HCT116 (cell line): ENCODE results near the gene MOB3A. TPM values are rescaled to one million over a fixed set of nuclear protein-coding genes. Genes with fewer than 3 reads are reported as not detected.

Experiments
- ATAC-seq: fragments of 200-7000 bp; cut with Tn5 transposase; 2 replicates; pipeline ENCODE4 v1.9.1; 2020; ENCODE audit warnings: mild to moderate bottlenecking, moderate library complexity
- BruUV-seq: library from RNA; stranded (reverse); fragments of 400-500 nt; replicated peaks from 2 replicates; lab custom pipeline; 2021; lab: Mats Ljungman, UMichigan
- CTCF ChIA-PET: fragments of 300-600 bp; sonication (Branson Sonifier 250); formaldehyde crosslinking; loops from one replicate; lab custom pipeline; 2021; ENCODE audit warnings: antibody characterized with exemption; lab: Charles Lee
- POLR2A ChIA-PET: fragments of 300-600, 350-600 bp; sonication (Branson Sonifier 250); formaldehyde crosslinking; loops from one replicate; lab custom pipeline; 2021; ENCODE audit warnings: antibody characterized with exemption; lab: Charles Lee
- RAD21 ChIA-PET, 2 experiments: fragments of 300-600 bp; sonication (Branson Sonifier 250); formaldehyde crosslinking; loops; one replicate each; lab custom pipeline; 2023; ENCODE audit warnings: low total read pairs in 2 of 2; ENCODE audit not compliant: uncharacterized antibody in 2 of 2, unreplicated experiment in 2 of 2, low non-redundant PET in 1 of 2; lab: Charles Lee
- DNase-seq: peaks from one replicate; pipeline ENCODE4 v3.0.0-alpha.2; 2010; ENCODE audit warnings: low read depth, low spot score
- H2AFZ ChIP-seq: fragments of 200-600 bp; shearing (Covaris generic), sonication (generic); 2 replicates; pipeline ENCODE4 v1.6.1; 2017; ENCODE audit warnings: low read depth, mixed run types, mixed read lengths, antibody characterized with exemption, low read length; ENCODE audit not compliant: poor library complexity, severe bottlenecking
- H3K27ac ChIP-seq: 2 replicates; pipeline ENCODE4 v1.5.1; 2012; ENCODE audit warnings: low read depth, low read length
- H3K27me3 ChIP-seq: fragments of 200-600 bp; sonication (generic); 2 replicates; pipeline ENCODE4 v1.6.1; 2016; ENCODE audit warnings: mixed run types, low read length, mixed read lengths; ENCODE audit not compliant: insufficient read depth
- H3K36me3 ChIP-seq, 2 experiments: fragments of 200-500 bp in 1 of 2; fragments of 200-600 bp in 1 of 2; sonication (Bioruptor generic) in 1 of 2; sonication (generic) in 1 of 2; 2 replicates each; pipeline versions ENCODE4 v1.5.1 to v1.6.1; 2014 to 2016; ENCODE audit warnings: low read length in 2 of 2, inconsistent platforms in 1 of 2, mixed read lengths in 1 of 2, mixed run types in 1 of 2; ENCODE audit not compliant: insufficient read depth in 2 of 2, control insufficient read depth in 1 of 2
- H3K4me1 ChIP-seq, 2 experiments: fragments of 200-600 bp in 1 of 2; sonication (generic) in 1 of 2; 2 replicates each; pipeline versions ENCODE4 v1.5.1 to v1.6.1; 2012 to 2017; ENCODE audit warnings: low read length in 2 of 2, inconsistent platforms in 1 of 2, mild to moderate bottlenecking in 1 of 2, mixed read lengths in 1 of 2, mixed run types in 1 of 2, moderate library complexity in 1 of 2; ENCODE audit not compliant: insufficient read depth in 2 of 2, control insufficient read depth in 1 of 2
- H3K4me2 ChIP-seq: fragments of 200-600 bp; sonication (generic); 2 replicates; pipeline ENCODE4 v1.6.1; 2017; ENCODE audit warnings: mixed run types, low read length, mixed read lengths
- H3K4me3 ChIP-seq, 2 experiments: fragments of 200-600 bp in 1 of 2; sonication (generic) in 1 of 2; replicated peaks in 1 of 2; 2 replicates each; pipeline ENCODE4 v1.5.1; 2011 to 2016; ENCODE audit warnings: low read length in 2 of 2, control low read depth in 1 of 2, low read depth in 1 of 2, mild to moderate bottlenecking in 1 of 2, mixed read lengths in 1 of 2, mixed run types in 1 of 2
- H3K79me2 ChIP-seq: fragments of 200-600 bp; sonication (generic); 2 replicates; pipeline ENCODE4 v1.6.1; 2017; ENCODE audit warnings: mild to moderate bottlenecking, mixed run types, low read length, moderate library complexity, mixed read lengths; ENCODE audit not compliant: insufficient read depth
- H3K9ac ChIP-seq: fragments of 200-600 bp; sonication (generic); 2 replicates; pipeline ENCODE4 v1.6.1; 2016; ENCODE audit warnings: low read length, mixed read lengths
- H3K9me2 ChIP-seq: fragments of 200-600 bp; sonication (generic), shearing (Covaris generic); 2 replicates; pipeline ENCODE4 v1.6.1; 2017; ENCODE audit warnings: mixed run types, mild to moderate bottlenecking, moderate library complexity; ENCODE audit not compliant: insufficient read depth
- H3K9me3 ChIP-seq, 2 experiments: fragments of 200-500 bp in 1 of 2; fragments of 200-600 bp in 1 of 2; sonication (Bioruptor generic) in 1 of 2; sonication (generic) in 1 of 2; 2 replicates each; pipeline ENCODE4 v1.6.1; 2014 to 2017; ENCODE audit warnings: low read length in 2 of 2, mixed read lengths in 2 of 2, inconsistent platforms in 1 of 2, low read depth in 1 of 2, mild to moderate bottlenecking in 1 of 2, mixed run types in 1 of 2, moderate library complexity in 1 of 2; ENCODE audit not compliant: control insufficient read depth in 1 of 2, insufficient read depth in 1 of 2
- H4K20me1 ChIP-seq: fragments of 200-600 bp; sonication (generic), shearing (Covaris generic); 2 replicates; pipeline ENCODE4 v1.6.1; 2017; ENCODE audit warnings: mixed run types, mild to moderate bottlenecking, moderate library complexity; ENCODE audit not compliant: insufficient read depth
- CBX3 ChIP-seq: IDR thresholded peaks from 2 replicates; pipeline ENCODE4 v1.6.1; 2012; ENCODE audit warnings: low read depth
- CEBPB ChIP-seq: IDR thresholded peaks from 2 replicates; pipeline ENCODE4 v1.6.1; 2012; ENCODE audit warnings: low read depth
- CTCF ChIP-seq, 3 experiments: fragments of 200-600 bp in 1 of 3; sonication (generic) in 1 of 3; IDR thresholded peaks in 2 of 3; conservative IDR thresholded peaks in 1 of 3; 2 replicates each; pipeline ENCODE4 v1.5.1; 2012 to 2017; ENCODE audit warnings: low read depth in 2 of 3, low read length in 2 of 3, antibody characterized with exemption in 1 of 3, borderline replicate concordance in 1 of 3, control low read depth in 1 of 3, mild to moderate bottlenecking in 1 of 3, mixed read lengths in 1 of 3, mixed run types in 1 of 3, moderate library complexity in 1 of 3; ENCODE audit not compliant: insufficient read depth in 1 of 3
- EGR1 ChIP-seq: IDR thresholded peaks from 2 replicates; pipeline ENCODE4 v1.6.1; 2012; ENCODE audit warnings: low read depth
- ELF1 ChIP-seq: IDR thresholded peaks from 2 replicates; pipeline ENCODE4 v1.6.1; 2012; ENCODE audit warnings: low read depth, borderline replicate concordance
- EZH2phosphoT487 ChIP-seq: fragments of 200-600 bp; IDR thresholded peaks from 2 replicates; pipeline ENCODE4 v1.6.1; 2018; ENCODE audit warnings: antibody characterized with exemption, borderline replicate concordance
- FOSL1 ChIP-seq: IDR thresholded peaks from 2 replicates; pipeline ENCODE4 v1.6.1; 2012; ENCODE audit warnings: low read depth
- POLR2A ChIP-seq: IDR thresholded peaks from 2 replicates; pipeline ENCODE4 v1.7.0; 2011; ENCODE audit warnings: borderline replicate concordance; ENCODE audit not compliant: insufficient read depth, insufficient read length; ENCODE audit errors: extremely low read depth
- TCF7L2 ChIP-seq: IDR thresholded peaks from 2 replicates; pipeline ENCODE4 v1.7.0; 2011; ENCODE audit warnings: borderline replicate concordance, inconsistent platforms; ENCODE audit not compliant: insufficient read depth, insufficient read length; ENCODE audit errors: extremely low read depth
- YY1 ChIP-seq: IDR thresholded peaks from 2 replicates; pipeline ENCODE4 v1.6.1; 2011; ENCODE audit warnings: low read length, low read depth, moderate library complexity, mild to moderate bottlenecking; ENCODE audit not compliant: insufficient replicate concordance; ENCODE audit errors: extremely low read depth
- ZBTB33 ChIP-seq: IDR thresholded peaks from 2 replicates; pipeline ENCODE4 v1.6.1; 2011; ENCODE audit warnings: mild to moderate bottlenecking, low read length, moderate library complexity; ENCODE audit not compliant: insufficient replicate concordance; ENCODE audit errors: extremely low read depth
- ZFX ChIP-seq: fragments of 450-650 bp; IDR thresholded peaks from 2 replicates; pipeline ENCODE4 v1.6.1; 2017
- intact Hi-C: fragments of 100-400 bp; cut with micrococcal nuclease; formaldehyde crosslinking; loops from 2 replicates; pipeline ENCODE4 v1.10.0; 2022
- total RNA-seq: library from RNA; stranded (reverse); gene quantifications from one replicate; pipeline ENCODE4 v1.2.1, GENCODE V29; 2021; ENCODE audit not compliant: unreplicated experiment
- TF ChIP-seq, protein P1 (sequence below): IDR thresholded peaks from 2 replicates; pipeline ENCODE4 v1.6.1; 2012
- TF ChIP-seq, protein P2 (sequence below): IDR thresholded peaks from 2 replicates; pipeline ENCODE4 v1.6.1; 2012

The MOB3A gene
- total RNA-seq, 1 experiment from 2014 or later = 32.1 TPM

- no peak overlapping the region for H3K27ac ChIP-seq
- H2AFZ ChIP-seq = no peak overlapping the region
- H4K20me1 ChIP-seq = no peaks in the 10 kb centered on the region
- ATAC-seq (no peak), DNase-seq (no peak)
- no peaks in the 10 kb centered on the region for H3K4me1 ChIP-seq
- no peaks in the 10 kb centered on the region; the same call in 1 of the 2 replicates for H3K79me2 ChIP-seq
- no peak for TF ChIP-seq ZFX
- no peak for TF ChIP-seq CTCF (IDR thresholded peaks at IDR 0.05 in 2 of 3, conservative IDR thresholded peaks at IDR 0.05 in 1 of 3; ENCODE audit: borderline replicate concordance in 1 of 3, insufficient read depth in 1 of 3, low read depth in 2 of 3, low read length in 2 of 3)
- TF ChIP-seq CEBPB = no peak
- no peak for TF ChIP-seq TCF7L2
- TF ChIP-seq, protein P1, sequence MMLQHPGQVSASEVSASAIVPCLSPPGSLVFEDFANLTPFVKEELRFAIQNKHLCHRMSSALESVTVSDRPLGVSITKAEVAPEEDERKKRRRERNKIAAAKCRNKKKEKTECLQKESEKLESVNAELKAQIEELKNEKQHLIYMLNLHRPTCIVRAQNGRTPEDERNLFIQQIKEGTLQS = no peak
- TF ChIP-seq ELF1 = no peak
- TF ChIP-seq EZH2phosphoT487 = no peak
- no peak for TF ChIP-seq EGR1
- TF ChIP-seq, protein P2, sequence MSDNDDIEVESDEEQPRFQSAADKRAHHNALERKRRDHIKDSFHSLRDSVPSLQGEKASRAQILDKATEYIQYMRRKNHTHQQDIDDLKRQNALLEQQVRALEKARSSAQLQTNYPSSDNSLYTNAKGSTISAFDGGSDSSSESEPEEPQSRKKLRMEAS = no peak
- TF ChIP-seq POLR2A = no peak
- TF ChIP-seq ZBTB33 = no peak
- TF ChIP-seq CBX3 = no peak
- TF ChIP-seq FOSL1 = no peak
- TF ChIP-seq YY1 = no peak
- H3K4me2 ChIP-seq = no peak overlapping the region
- no peaks in the 10 kb centered on the region for H3K27me3 ChIP-seq
- H3K4me3 ChIP-seq = no peak overlapping the region
- H3K9me2 ChIP-seq = no peaks in the 10 kb centered on the region
- no peaks in the 10 kb centered on the region for H3K9me3 ChIP-seq
- H3K36me3 ChIP-seq = peaks cover 43% of the 10 kb centered on the region in 2 experiments; a peak in 3 of 4 replicates
- POLR2A ChIA-PET = no interaction called here
- no peak overlapping the region for H3K9ac ChIP-seq
- BruUV-seq = no TSS peak
- intact Hi-C loops = no loop called here
- RAD21 ChIA-PET = no interaction called here
- CTCF ChIA-PET = no interaction called here
Observed at GRCh38 chr19:2111425-2111824, 15.3 kb upstream of the MOB3A start.
